HG03521 (cell line): ENCODE results near the gene ELOVL2.

Experiments
- ATAC-seq: cut with Tn5 transposase; IDR thresholded peaks from one replicate; pipeline ENCODE4 v1.9.1; 2021; ENCODE audit warnings: mild to moderate bottlenecking, moderate library complexity; ENCODE audit not compliant: unreplicated experiment

ELOVL2 gene

GRCh38 chr6:11058406-11058805 is 14.3 kb upstream of the ELOVL2 start:
- ATAC-seq: no peak

- no peak for ATAC-seq
These were observed 12.8 kb upstream of the ELOVL2 start for GRCh38 chr6:11056871-11057270.

- ATAC-seq: no peak
These were observed 11.1 kb upstream of the ELOVL2 start for GRCh38 chr6:11055127-11055627.

GRCh38 chr6:11054722-11055121 is 10.6 kb upstream of the ELOVL2 start:
- ATAC-seq: no peak

- no peak for ATAC-seq
These were observed 9.2 kb upstream of the ELOVL2 start for GRCh38 chr6:11053307-11053706.

- ATAC-seq: no peak
These were observed 6.6 kb upstream of the ELOVL2 start for GRCh38 chr6:11050731-11051130.

GRCh38 chr6:11044712-11045167 is 635 bp upstream of the ELOVL2 start:
- ATAC-seq: no peak

- ATAC-seq: no peak
These were observed 636 bp downstream of the ELOVL2 start for GRCh38 chr6:11043378-11043960.

- ATAC-seq: no peak
These were observed 1.2 kb downstream of the ELOVL2 start for GRCh38 chr6:11042750-11043377.

- ATAC-seq: no peak
These were observed 1.9 kb downstream of the ELOVL2 start for GRCh38 chr6:11042025-11042749.

GRCh38 chr6:11040134-11040533 is 4.0 kb downstream of the ELOVL2 start:
- ATAC-seq: no peak

- no peak for ATAC-seq
These were observed 5.1 kb downstream of the ELOVL2 start for GRCh38 chr6:11039040-11039439.

- ATAC-seq: no peak
These were observed 7.1 kb downstream of the ELOVL2 start for GRCh38 chr6:11036977-11037430.

- ATAC-seq: no peak
These were observed 7.8 kb downstream of the ELOVL2 start for GRCh38 chr6:11036351-11036740.

GRCh38 chr6:11035616-11036350 is 8.3 kb downstream of the ELOVL2 start:
- no peak for ATAC-seq

GRCh38 chr6:11033825-11034224 is 10.3 kb downstream of the ELOVL2 start:
- no peak for ATAC-seq

- ATAC-seq: no peak
These were observed 13.2 kb downstream of the ELOVL2 start for GRCh38 chr6:11030904-11031303.

GRCh38 chr6:11028959-11029358 is 15.1 kb downstream of the ELOVL2 start:
- no peak for ATAC-seq

GRCh38 chr6:11027565-11028110 is 16.5 kb downstream of the ELOVL2 start:
- no peak for ATAC-seq

- peak; percentile 78 for ATAC-seq
These were observed 18.0 kb downstream of the ELOVL2 start for GRCh38 chr6:11025921-11026635.
